GM19035 (cell line): ENCODE data around the gene PRSS57.
A peak's percentile ranks its signal among the peaks of the same experiment; 100 is the strongest.
"Not testable (repeated sequence)": the region's sequence is repeated elsewhere in the genome, so short reads cannot be mapped to it uniquely, and the experiment has no call there.

ENCODE experiments used
- ATAC-seq: cut with Tn5 transposase; IDR thresholded peaks from one replicate; pipeline ENCODE4 v1.9.1; 2021; ENCODE audit not compliant: unreplicated experiment

PRSS57 gene

GRCh38 chr19:698529-698928 lies 3.3 kb upstream of the PRSS57 start:
- ATAC-seq = not testable (repeated sequence)

GRCh38 chr19:694481-695351 lies 536 bp downstream of the PRSS57 start:
- ATAC-seq = no peak

GRCh38 chr19:690203-690602 lies 5.0 kb downstream of the PRSS57 start:
- ATAC-seq = no peak

GRCh38 chr19:688992-689391 lies 6.3 kb downstream of the PRSS57 start:
- no peak for ATAC-seq

DNA sequence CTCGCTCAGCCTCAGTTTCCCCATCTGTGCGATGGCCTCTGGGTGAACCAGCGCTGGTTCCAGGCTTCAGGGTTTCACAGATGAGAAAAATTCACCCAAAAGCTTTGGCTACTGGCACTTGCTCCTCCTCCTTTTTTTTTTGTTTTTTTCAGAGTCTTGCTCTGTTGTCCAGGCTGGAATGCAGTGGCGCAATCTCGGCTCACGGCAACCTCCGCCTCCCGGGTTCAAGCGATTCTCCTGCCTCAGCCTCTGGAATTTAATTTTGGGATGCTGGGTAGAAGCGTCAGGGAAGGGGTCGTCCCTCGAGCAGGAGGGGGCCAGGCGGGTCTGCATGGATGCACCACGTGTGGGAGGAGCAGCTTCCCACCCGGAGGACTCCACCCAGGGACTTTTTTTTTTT lies 7.0 kb downstream of the PRSS57 start:
- ATAC-seq = no peak

GRCh38 chr19:687569-688166 lies 7.6 kb downstream of the PRSS57 start:
- ATAC-seq = no peak

- no peak for ATAC-seq
Measured at GRCh38 chr19:686589-687297, 8.5 kb downstream of the PRSS57 start.

DNA sequence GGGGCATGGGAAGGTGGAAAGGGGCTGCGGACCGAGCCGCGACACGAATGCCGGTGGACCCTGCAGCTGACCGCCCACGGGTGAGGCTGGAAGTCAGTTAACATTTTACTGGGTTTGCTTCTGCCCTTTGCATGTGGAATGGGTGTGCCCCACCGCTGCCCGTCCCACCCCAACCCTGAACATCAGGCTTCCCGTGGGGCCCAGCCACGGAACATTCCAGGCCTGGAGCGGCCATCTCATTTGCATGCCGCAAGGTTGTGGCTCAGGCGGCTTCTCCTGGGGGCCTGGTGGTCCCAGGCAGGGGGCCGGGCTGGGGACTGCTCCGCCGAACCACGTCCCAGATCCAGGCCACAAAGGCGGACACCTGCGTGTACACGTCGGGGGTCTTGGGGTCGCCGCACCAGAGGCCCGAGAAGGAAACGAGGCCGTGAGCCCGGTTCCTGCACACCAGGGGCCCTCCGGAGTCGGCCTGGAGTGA lies 9.8 kb downstream of the PRSS57 start:
- ATAC-seq = no peak

- ATAC-seq = no peak
Measured at GRCh38 chr19:682678-683320, 12.5 kb downstream of the PRSS57 start.

DNA sequence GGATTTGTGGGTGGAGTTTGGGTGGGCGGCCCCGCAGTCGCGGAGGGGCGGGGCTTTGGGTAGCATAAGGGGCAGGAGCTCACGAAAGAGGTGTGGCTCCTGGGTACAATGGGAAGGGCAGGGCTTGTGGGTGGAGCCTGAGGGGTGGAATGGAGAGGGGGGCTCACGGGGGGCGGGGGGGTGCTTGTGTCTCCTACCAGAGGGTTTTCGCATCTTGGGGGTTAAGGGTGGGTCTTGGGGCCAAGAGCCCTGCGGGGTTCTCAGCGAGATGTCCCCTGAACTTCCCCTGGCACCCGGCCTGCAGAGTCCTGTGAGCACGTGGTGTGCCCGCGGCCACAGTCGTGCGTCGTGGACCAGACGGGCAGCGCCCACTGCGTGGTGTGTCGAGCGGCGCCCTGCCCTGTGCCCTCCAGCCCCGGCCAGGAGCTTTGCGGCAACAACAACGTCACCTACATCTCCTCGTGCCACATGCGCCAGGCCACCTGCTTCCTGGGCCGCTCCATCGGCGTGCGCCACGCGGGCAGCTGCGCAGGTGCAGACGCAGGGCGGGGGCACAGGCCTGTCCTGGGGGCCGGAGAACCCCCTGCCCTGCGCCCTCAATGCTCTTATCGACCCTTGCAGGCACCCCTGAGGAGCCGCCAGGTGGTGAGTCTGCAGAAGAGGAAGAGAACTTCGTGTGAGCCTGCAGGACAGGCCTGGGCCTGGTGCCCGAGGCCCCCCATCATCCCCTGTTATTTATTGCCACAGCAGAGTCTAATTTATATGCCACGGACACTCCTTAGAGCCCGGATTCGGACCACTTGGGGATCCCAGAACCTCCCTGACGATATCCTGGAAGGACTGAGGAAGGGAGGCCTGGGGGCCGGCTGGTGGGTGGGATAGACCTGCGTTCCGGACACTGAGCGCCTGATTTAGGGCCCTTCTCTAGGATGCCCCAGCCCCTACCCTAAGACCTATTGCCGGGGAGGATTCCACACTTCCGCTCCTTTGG lies 13.9 kb downstream of the PRSS57 start:
- peak; percentile 43 for ATAC-seq

DNA sequence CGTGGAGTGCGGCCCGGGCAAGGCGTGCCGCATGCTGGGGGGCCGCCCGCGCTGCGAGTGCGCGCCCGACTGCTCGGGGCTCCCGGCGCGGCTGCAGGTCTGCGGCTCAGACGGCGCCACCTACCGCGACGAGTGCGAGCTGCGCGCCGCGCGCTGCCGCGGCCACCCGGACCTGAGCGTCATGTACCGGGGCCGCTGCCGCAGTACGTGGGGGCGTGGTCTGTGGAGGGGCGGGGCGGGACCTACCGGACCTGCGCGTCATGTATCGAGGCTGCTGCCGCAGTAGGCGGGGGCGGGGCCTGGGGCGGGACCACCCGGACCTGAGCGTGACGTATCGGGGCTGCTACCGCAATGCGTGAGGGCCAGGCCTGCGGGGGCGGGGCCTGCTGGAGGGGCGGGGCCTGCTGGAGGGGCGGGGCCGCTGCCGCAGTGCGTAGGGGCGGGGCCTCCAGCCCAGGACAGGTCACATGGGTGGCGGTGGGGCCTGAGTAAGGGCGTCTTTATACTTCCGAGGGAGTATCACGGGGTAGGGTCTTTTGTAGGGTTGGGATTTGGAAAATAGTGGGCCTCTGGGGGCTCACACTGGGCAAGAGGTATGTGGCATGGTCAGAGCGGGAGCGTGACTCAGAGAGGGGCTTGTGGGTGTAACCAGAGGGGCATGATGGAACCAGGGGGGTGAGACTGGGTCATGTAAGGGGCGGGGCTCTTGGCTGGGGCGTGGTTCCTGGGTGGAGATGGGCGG lies 14.8 kb downstream of the PRSS57 start:
- ATAC-seq = peak; percentile 71

- peak; percentile 13 for ATAC-seq
Measured at GRCh38 chr19:679418-680286, 15.6 kb downstream of the PRSS57 start.

GRCh38 chr19:678791-679388 lies 16.4 kb downstream of the PRSS57 start:
- no peak for ATAC-seq

- no peak for ATAC-seq
Measured at GRCh38 chr19:677601-678436, 17.4 kb downstream of the PRSS57 start.

GRCh38 chr19:677201-677600 lies 18.1 kb downstream of the PRSS57 start:
- no peak for ATAC-seq

DNA sequence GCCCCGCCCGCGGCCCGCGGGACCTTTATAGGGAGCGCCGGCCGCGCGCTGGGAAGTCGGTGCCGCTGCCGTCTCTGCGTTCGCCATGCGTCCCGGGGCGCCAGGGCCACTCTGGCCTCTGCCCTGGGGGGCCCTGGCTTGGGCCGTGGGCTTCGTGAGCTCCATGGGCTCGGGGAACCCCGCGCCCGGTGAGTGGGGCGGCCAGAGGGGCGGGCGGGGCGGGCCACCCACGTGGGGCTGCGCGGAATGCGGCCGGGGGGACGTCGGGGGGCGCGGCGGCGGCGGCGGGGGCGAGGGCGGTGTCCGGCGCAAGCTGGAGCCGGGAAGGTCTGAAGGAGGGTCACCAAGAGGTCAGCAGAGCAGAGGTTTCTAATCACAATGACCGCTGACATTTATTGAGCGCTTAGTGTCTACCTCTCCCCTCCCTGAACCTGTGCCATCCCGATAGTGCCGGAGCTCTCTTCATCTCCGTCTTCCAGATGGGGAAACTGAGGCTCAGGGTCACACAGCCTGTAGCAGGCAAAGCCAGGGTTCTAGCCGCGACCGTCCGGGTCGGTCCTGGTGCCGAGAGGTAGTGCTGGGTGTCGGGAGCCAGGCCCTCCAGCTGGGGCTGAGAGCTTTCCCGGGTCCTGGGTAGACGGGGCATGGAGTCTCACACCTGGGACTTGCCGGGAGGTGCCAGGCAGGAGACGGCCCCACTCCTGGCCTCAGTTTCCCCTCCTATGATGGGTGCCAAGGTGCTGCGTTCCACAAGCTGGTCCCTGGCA lies 18.7 kb downstream of the PRSS57 start, which contains the start of gene FSTL3:
FSTL3 (plus strand) TSS at position 54 of the 767 bp plus-strand sequence; CDS start at position 86, 32 bp downstream.
- ATAC-seq = no peak
